ENCODE results near the gene TMC2.

DNA sequence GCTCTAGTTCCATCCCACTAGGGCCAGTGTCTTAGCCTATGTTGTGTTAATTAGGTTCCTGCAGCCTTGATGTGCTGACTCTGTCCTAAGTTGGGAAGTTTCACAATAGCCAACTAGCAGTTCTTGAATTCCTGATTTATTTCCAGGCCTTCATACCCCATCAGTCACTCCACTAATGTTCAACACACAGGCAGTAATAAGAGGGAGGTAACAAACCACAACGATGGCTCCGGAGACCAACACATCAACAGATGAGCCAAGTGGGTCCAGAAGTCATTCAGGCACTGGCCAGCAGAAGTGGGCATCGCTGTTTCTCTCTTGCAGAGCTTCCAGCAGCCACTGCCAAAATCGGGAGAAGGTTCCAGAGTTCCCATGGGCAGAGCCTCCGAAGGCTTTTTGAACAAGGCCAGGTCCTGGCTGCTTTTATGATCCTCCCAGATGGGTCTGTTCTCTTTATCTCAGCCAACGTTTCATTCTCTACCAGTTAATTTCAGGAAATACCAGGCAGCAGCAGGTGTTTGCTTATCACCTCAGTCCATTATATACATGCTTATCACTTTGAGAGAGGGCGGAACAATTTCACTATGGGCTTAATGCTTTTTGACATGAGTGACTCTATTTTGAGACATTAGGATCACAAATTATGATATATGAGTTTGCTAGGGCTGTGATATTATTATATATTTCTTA, 67.6 kb downstream of the TMC2 start:
- TF ChIP-seq, protein P1, sequence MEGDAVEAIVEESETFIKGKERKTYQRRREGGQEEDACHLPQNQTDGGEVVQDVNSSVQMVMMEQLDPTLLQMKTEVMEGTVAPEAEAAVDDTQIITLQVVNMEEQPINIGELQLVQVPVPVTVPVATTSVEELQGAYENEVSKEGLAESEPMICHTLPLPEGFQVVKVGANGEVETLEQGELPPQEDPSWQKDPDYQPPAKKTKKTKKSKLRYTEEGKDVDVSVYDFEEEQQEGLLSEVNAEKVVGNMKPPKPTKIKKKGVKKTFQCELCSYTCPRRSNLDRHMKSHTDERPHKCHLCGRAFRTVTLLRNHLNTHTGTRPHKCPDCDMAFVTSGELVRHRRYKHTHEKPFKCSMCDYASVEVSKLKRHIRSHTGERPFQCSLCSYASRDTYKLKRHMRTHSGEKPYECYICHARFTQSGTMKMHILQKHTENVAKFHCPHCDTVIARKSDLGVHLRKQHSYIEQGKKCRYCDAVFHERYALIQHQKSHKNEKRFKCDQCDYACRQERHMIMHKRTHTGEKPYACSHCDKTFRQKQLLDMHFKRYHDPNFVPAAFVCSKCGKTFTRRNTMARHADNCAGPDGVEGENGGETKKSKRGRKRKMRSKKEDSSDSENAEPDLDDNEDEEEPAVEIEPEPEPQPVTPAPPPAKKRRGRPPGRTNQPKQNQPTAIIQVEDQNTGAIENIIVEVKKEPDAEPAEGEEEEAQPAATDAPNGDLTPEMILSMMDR (IDR thresholded peaks at IDR 0.05) = no peak
- no peak for TF ChIP-seq POLR2A (IDR thresholded peaks at IDR 0.05)
